IPS-15b (cell line): Measurements from ENCODE around the gene YPEL5.
"Not testable (repeated sequence)": the region's sequence is repeated elsewhere in the genome, so short reads cannot be mapped to it uniquely, and the experiment has no call there.

Experiments used
- H3K27me3 ChIP-seq: one replicate; pipeline ENCODE4 v1.6.1; 2013; ENCODE audit warnings: low read length; ENCODE audit not compliant: control insufficient read depth, insufficient read depth
- H3K36me3 ChIP-seq: one replicate; pipeline ENCODE4 v1.6.1; 2013; ENCODE audit warnings: low read length; ENCODE audit not compliant: control insufficient read depth, insufficient read depth
- H3K4me1 ChIP-seq: one replicate; pipeline ENCODE4 v1.6.1; 2013; ENCODE audit warnings: mild to moderate bottlenecking, low read length; ENCODE audit not compliant: control insufficient read depth, insufficient read depth
- H3K4me3 ChIP-seq: one replicate; pipeline ENCODE4 v1.5.1; 2013; ENCODE audit warnings: low read depth, low read length
- H3K9ac ChIP-seq: one replicate; pipeline ENCODE4 v1.6.1; 2013; ENCODE audit warnings: low read depth, mild to moderate bottlenecking, low read length
- H3K9me3 ChIP-seq: one replicate; pipeline ENCODE4 v1.6.1; 2013; ENCODE audit warnings: mild to moderate bottlenecking, low read length; ENCODE audit not compliant: control insufficient read depth, insufficient read depth

Gene YPEL5

GRCh38 chr2:30146337-30147195 lies at the start of gene YPEL5:
YPEL5 (plus strand) TSS chr2:30147007; CDS start chr2:30156652, 9,645 bp downstream.
- peaks cover 5% of the 10 kb centered on the region for H3K27me3 ChIP-seq
- no peaks in the 10 kb centered on the region for H3K36me3 ChIP-seq
- no peaks in the 10 kb centered on the region for H3K9me3 ChIP-seq
- H3K4me1 ChIP-seq = peaks cover 32% of the 10 kb centered on the region
- H3K4me3 ChIP-seq = peak within 1 kb of the TSS; percentile 74
- peak within 1 kb of the TSS; percentile 16 for H3K9ac ChIP-seq

- H3K27me3 ChIP-seq = no peaks in the 10 kb centered on the region
- H3K36me3 ChIP-seq = no peaks in the 10 kb centered on the region
- H3K4me3 ChIP-seq = no peak overlapping the region
- H3K4me1 ChIP-seq = no peaks in the 10 kb centered on the region
- no peak overlapping the region for H3K9ac ChIP-seq
- no peaks in the 10 kb centered on the region for H3K9me3 ChIP-seq
Measured at GRCh38 chr2:30098266-30099005, 48.4 kb upstream of the YPEL5 start.

DNA sequence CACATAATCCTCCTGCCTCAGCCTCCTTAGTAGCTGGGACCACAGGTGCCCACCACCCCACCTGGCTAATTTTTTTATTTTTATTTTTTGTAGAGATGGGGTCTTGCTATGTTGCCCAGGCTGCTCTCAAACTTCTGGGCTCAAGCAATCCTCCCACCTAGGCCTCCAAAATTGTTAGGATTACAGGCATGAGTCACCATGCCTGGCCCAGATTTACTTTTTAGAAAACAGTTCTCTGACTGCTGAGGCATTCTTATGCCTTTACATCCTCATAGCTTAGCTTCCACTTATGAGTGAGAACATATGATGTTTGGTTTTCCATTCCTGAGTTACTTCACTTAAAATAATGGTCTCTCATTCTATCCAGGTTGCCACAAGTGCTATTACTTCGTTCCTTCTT lies 47.4 kb upstream of the YPEL5 start:
- H3K4me3 ChIP-seq, H3K9me3 ChIP-seq, H3K9ac ChIP-seq, H3K4me1 ChIP-seq, H3K36me3 ChIP-seq, H3K27me3 ChIP-seq: not testable (repeated sequence)

- H3K4me1 ChIP-seq, H3K4me3 ChIP-seq, H3K36me3 ChIP-seq, H3K9ac ChIP-seq, H3K27me3 ChIP-seq, H3K9me3 ChIP-seq: not testable (repeated sequence)
Measured at GRCh38 chr2:30100691-30101090, 46.1 kb upstream of the YPEL5 start.

GRCh38 chr2:30104307-30104706 lies 42.5 kb upstream of the YPEL5 start:
- H3K36me3 ChIP-seq = no peaks in the 10 kb centered on the region
- no peaks in the 10 kb centered on the region for H3K9me3 ChIP-seq
- H3K4me1 ChIP-seq = peaks cover 4% of the 10 kb centered on the region
- no peak overlapping the region for H3K9ac ChIP-seq
- H3K27me3 ChIP-seq = no peaks in the 10 kb centered on the region
- H3K4me3 ChIP-seq = no peak overlapping the region

DNA sequence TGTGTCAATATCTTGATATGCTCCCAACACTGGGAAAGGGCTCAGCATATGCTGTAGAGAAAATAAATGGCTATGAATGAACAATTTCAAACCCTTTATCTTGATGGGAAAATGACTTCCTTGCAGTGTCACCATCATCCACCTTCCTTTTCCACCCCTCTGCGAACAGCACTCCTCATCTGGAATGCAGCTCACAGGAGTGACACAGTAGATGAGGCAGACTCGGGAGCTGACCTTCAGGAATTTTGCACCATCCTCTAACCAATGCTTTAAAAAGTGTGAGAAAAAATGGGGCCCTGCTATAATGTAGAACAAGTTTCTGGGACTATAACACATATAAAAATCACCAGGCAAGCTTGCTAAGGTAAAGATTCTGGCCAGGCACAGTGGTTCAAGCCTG lies 41.3 kb upstream of the YPEL5 start:
- no peaks in the 10 kb centered on the region for H3K27me3 ChIP-seq
- no peak overlapping the region for H3K4me3 ChIP-seq
- no peaks in the 10 kb centered on the region for H3K9me3 ChIP-seq
- no peaks in the 10 kb centered on the region for H3K36me3 ChIP-seq
- peaks cover 4% of the 10 kb centered on the region for H3K4me1 ChIP-seq
- no peak overlapping the region for H3K9ac ChIP-seq

DNA sequence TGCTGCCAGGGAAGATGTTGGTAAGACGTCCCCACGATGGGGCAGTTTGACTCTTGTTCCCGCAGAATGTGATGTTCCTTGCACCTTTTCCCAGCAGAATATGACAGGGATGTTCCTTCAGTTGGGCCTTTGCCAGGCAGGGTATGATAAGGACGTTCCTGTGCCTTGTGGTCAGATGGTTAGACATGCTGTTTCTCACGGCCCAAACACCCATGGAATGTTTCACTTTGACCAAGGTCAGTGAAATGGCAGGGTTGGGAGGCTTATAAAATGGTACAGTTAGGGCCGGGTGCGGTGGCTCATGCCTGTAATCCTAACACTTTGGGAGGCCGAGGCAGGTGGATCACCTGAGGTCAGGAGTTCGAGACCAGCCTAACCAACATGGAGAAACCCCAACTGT lies 40.3 kb upstream of the YPEL5 start:
- Histone ChIP-seq H3K4me3 (no peak overlapping the region), H3K4me1 (peaks cover 4% of the 10 kb centered on the region), H3K9me3 (no peaks in the 10 kb centered on the region), H3K9ac (no peak overlapping the region), H3K36me3 (no peaks in the 10 kb centered on the region), H3K27me3 (no peaks in the 10 kb centered on the region)

- H3K27me3 ChIP-seq = no peaks in the 10 kb centered on the region
- H3K4me1 ChIP-seq = peaks cover 4% of the 10 kb centered on the region
- H3K9ac ChIP-seq = no peak overlapping the region
- no peak overlapping the region for H3K4me3 ChIP-seq
- no peaks in the 10 kb centered on the region for H3K9me3 ChIP-seq
- no peaks in the 10 kb centered on the region for H3K36me3 ChIP-seq
Measured at GRCh38 chr2:30108192-30108591, 38.6 kb upstream of the YPEL5 start.

DNA sequence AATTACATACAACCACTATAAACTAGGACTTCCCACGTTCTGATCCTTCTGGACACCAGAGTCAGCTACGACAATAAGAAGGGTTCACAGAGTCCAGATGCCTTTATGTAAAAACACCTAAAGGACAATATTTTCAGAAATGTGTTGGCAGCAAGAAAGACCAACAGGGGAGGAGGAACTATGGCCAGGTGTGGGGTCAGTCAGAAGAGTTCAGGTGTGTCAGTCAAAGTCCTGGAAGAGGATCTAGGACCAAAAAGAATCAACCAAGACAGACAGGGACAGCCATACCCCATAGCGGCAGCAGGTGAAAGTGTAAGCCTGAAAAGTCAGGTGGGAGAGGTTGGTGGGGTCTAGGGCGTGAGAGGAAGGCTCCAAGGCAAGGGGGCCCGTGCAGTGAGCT lies 38.0 kb upstream of the YPEL5 start:
- Histone ChIP-seq H3K4me1 (peaks cover 4% of the 10 kb centered on the region), H3K9me3 (no peaks in the 10 kb centered on the region), H3K9ac (no peak overlapping the region), H3K36me3 (no peaks in the 10 kb centered on the region), H3K4me3 (no peak overlapping the region), H3K27me3 (no peaks in the 10 kb centered on the region)

- Histone ChIP-seq H3K27me3 (no peaks in the 10 kb centered on the region), H3K9ac (no peak overlapping the region), H3K4me1 (no peaks in the 10 kb centered on the region), H3K4me3 (no peak overlapping the region), H3K9me3 (no peaks in the 10 kb centered on the region), H3K36me3 (no peaks in the 10 kb centered on the region)
Measured at GRCh38 chr2:30109856-30110255, 37.0 kb upstream of the YPEL5 start.

GRCh38 chr2:30110773-30111172 lies 36.0 kb upstream of the YPEL5 start:
- H3K36me3 ChIP-seq = no peaks in the 10 kb centered on the region
- H3K9ac ChIP-seq = no peak overlapping the region
- no peaks in the 10 kb centered on the region for H3K4me1 ChIP-seq
- H3K4me3 ChIP-seq = no peak overlapping the region
- H3K27me3 ChIP-seq = no peaks in the 10 kb centered on the region
- no peaks in the 10 kb centered on the region for H3K9me3 ChIP-seq

DNA sequence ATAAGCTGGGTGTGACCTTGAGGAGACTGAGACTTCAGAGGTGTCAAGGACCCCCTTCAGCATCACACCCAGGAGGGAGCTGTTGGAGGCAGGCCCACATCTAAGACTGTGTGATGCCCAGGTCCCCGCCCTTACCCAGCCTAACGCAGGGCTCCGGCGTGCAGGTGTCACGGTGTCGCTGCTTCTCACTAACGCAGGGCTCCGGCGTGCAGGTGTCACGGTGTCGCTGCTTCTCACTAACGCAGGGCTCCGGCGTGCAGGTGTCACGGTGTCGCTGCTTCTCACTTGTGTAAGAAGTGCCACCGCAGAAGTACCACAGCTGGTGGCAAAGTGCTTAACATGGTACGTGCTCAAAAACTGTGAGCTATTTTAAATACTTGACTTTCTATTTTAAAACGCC lies 35.6 kb upstream of the YPEL5 start:
- H3K27me3 ChIP-seq, H3K4me1 ChIP-seq, H3K9me3 ChIP-seq, H3K9ac ChIP-seq, H3K4me3 ChIP-seq, H3K36me3 ChIP-seq: not testable (repeated sequence)
